HG03469 (cell line): ENCODE data around the gene EXOSC1.
"Not testable (repeated sequence)": the region's sequence is repeated elsewhere in the genome, so short reads cannot be mapped to it uniquely, and the experiment has no call there.

Experiments used
- ATAC-seq: cut with Tn5 transposase; IDR thresholded peaks from one replicate; pipeline ENCODE4 v1.9.1; 2021; ENCODE audit warnings: mild to moderate bottlenecking, moderate library complexity, moderate number of reproducible peaks; ENCODE audit not compliant: unreplicated experiment

Gene EXOSC1

GRCh38 chr10:97445722-97446639 is at the start of gene EXOSC1, which contains the start of gene ZDHHC16:
Gene EXOSC1, minus strand, starts transcription at chr10:97446006. Its CDS starts 21 bp downstream, at chr10:97445985.
Gene ZDHHC16, plus strand, starts transcription at chr10:97446175. Its CDS starts 5,501 bp downstream, at chr10:97451676.
- peak; percentile 90 for ATAC-seq

- no peak for ATAC-seq
These were observed 49.2 kb upstream of the EXOSC1 start for GRCh38 chr10:97494863-97495506.

GRCh38 chr10:97494151-97494550 is 48.3 kb upstream of the EXOSC1 start:
- ATAC-seq = no peak

- ATAC-seq = no peak
These were observed 44.8 kb upstream of the EXOSC1 start for GRCh38 chr10:97490592-97490991.

GRCh38 chr10:97485647-97486281 is 40.0 kb upstream of the EXOSC1 start:
- ATAC-seq = no peak

GRCh38 chr10:97483921-97484320 is 38.1 kb upstream of the EXOSC1 start:
- no peak for ATAC-seq

GRCh38 chr10:97483506-97483905 is 37.7 kb upstream of the EXOSC1 start:
- no peak for ATAC-seq

- ATAC-seq = no peak
These were observed 36.6 kb upstream of the EXOSC1 start for GRCh38 chr10:97482381-97482780.

GRCh38 chr10:97481071-97481470 is 35.3 kb upstream of the EXOSC1 start:
- no peak for ATAC-seq

- no peak for ATAC-seq
These were observed 34.1 kb upstream of the EXOSC1 start for GRCh38 chr10:97479939-97480338.

GRCh38 chr10:97479410-97479809 is 33.6 kb upstream of the EXOSC1 start:
- not testable (repeated sequence) for ATAC-seq

GRCh38 chr10:97475936-97476594 is 30.3 kb upstream of the EXOSC1 start:
- no peak for ATAC-seq

GRCh38 chr10:97474918-97475317 is 29.1 kb upstream of the EXOSC1 start:
- ATAC-seq = no peak

- not testable (repeated sequence) for ATAC-seq
These were observed 23.0 kb upstream of the EXOSC1 start for GRCh38 chr10:97468781-97469180.

- no peak for ATAC-seq
These were observed 22.4 kb upstream of the EXOSC1 start for GRCh38 chr10:97468162-97468561.

GRCh38 chr10:97466755-97467154 is 20.9 kb upstream of the EXOSC1 start:
- ATAC-seq = no peak

- no peak for ATAC-seq
These were observed 20.2 kb upstream of the EXOSC1 start for GRCh38 chr10:97465982-97466381.

- no peak for ATAC-seq
These were observed 18.4 kb upstream of the EXOSC1 start for GRCh38 chr10:97464226-97464625.

GRCh38 chr10:97463363-97464132 is 17.7 kb upstream of the EXOSC1 start:
- ATAC-seq = no peak

GRCh38 chr10:97462309-97462708 is 16.5 kb upstream of the EXOSC1 start:
- no peak for ATAC-seq
